ENCODE data around the gene MAGEB17.
"Not testable (repeated sequence)": the region's sequence is repeated elsewhere in the genome, so short reads cannot be mapped to it uniquely, and the experiment has no call there.

The MAGEB17 gene

DNA sequence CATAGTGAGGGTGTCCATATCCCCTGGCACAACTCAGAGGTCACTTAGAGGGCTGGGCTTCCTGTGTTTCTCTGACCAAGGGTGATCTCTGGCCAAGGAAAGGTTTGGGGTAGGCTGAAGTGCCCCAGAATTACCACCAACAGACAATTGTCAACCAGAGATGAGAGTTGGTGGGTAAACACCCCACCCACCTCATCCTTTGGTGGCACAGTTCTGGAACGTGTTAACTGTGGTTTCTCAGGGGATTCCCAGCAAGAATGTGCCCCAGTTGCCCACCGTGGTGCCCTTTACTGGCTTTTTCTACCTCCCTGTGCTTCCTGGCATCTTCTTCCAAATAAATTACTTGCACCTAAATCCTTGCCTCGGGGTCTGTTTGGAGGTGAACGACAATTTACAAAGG lies 26.8 kb upstream of the MAGEB17 start:
- Mint-ChIP-seq H3K27me3 (ENCODE audit: low read depth) (no peaks in the 10 kb centered on the region), H3K27ac (no peak overlapping the region), H3K4me1 (no peaks in the 10 kb centered on the region), H3K4me3 (no peak overlapping the region), H3K36me3 (ENCODE audit: low read depth) (no peaks in the 10 kb centered on the region), H3K9me3 (no peaks in the 10 kb centered on the region)
- TF ChIP-seq, protein P1, sequence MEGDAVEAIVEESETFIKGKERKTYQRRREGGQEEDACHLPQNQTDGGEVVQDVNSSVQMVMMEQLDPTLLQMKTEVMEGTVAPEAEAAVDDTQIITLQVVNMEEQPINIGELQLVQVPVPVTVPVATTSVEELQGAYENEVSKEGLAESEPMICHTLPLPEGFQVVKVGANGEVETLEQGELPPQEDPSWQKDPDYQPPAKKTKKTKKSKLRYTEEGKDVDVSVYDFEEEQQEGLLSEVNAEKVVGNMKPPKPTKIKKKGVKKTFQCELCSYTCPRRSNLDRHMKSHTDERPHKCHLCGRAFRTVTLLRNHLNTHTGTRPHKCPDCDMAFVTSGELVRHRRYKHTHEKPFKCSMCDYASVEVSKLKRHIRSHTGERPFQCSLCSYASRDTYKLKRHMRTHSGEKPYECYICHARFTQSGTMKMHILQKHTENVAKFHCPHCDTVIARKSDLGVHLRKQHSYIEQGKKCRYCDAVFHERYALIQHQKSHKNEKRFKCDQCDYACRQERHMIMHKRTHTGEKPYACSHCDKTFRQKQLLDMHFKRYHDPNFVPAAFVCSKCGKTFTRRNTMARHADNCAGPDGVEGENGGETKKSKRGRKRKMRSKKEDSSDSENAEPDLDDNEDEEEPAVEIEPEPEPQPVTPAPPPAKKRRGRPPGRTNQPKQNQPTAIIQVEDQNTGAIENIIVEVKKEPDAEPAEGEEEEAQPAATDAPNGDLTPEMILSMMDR (IDR thresholded peaks at IDR 0.05; ENCODE audit: unreplicated experiment in 3 of 3), result no peak

- no peaks in the 10 kb centered on the region for H3K27me3 Mint-ChIP-seq (ENCODE audit: low read depth)
- no peaks in the 10 kb centered on the region for H3K36me3 Mint-ChIP-seq (ENCODE audit: low read depth)
- TF ChIP-seq, protein P1 (IDR thresholded peaks at IDR 0.05; ENCODE audit: unreplicated experiment in 3 of 3), result no peak
- H3K4me3 Mint-ChIP-seq, result no peak overlapping the region
- no peaks in the 10 kb centered on the region for H3K4me1 Mint-ChIP-seq
- no peaks in the 10 kb centered on the region for H3K9me3 Mint-ChIP-seq
- no peak overlapping the region for H3K27ac Mint-ChIP-seq
Observed at GRCh38 chrX:16140983-16141382, 26.3 kb upstream of the MAGEB17 start.

DNA sequence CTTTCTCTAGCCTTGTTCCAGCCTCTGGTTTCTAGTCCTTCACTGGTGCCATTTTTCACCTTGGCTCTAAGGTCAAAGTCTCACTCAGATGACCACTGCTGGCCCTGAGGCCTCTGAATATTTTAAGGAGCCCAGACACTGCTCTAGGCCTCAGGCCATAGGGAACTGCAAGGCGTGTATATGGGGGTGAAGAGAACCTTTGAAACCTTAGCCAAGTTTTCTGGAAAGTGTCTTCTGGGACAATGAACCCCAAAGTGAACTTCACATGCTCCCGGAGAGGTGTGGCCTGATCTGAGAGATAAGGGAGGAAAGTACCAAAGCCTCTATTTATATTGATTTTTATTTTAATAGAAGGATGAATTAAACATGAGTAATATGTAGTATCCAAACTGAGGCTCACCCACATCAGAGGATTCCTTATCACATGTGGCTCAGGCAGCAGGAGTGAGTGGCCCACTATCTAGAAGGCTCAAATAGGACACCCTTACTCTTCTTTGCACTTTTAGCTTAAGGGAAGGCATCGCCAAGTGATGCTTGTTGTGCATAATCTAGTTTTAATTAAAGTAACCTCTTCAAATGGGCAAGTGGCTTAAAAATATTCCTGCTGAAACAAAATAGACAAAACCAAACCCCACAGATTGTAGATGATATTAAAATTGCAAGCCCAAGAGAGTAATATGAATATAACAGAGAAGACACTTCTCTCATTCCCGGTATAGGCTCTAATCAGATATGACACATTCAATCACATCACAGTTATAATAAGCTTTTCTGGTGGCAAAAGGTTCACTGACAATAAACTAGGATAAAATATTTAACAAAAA lies 25.6 kb upstream of the MAGEB17 start:
- no peak overlapping the region for H3K4me3 Mint-ChIP-seq
- no peak overlapping the region for H3K27ac Mint-ChIP-seq
- no peaks in the 10 kb centered on the region for H3K27me3 Mint-ChIP-seq (ENCODE audit: low read depth)
- TF ChIP-seq, protein P1 (IDR thresholded peaks at IDR 0.05; ENCODE audit: unreplicated experiment in 3 of 3), result no peak
- no peaks in the 10 kb centered on the region for H3K9me3 Mint-ChIP-seq
- no peaks in the 10 kb centered on the region for H3K36me3 Mint-ChIP-seq (ENCODE audit: low read depth)
- H3K4me1 Mint-ChIP-seq, result no peaks in the 10 kb centered on the region

DNA sequence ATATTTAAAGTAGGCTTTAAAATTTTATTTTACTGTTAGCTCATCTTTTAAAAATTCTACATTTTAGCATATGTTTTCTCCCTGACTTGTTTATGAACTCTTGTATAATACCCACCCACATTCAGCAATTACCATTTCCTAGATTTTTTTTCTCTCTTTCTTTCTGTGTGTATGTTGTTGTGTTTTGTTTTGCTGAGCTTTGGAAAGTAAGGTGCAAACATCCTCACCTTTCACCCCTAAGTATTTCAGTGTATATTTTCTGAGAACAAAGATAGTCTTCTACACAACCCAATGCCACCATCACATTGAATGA lies 25.1 kb upstream of the MAGEB17 start:
- no peaks in the 10 kb centered on the region for H3K27me3 Mint-ChIP-seq (ENCODE audit: low read depth)
- H3K4me3 Mint-ChIP-seq, result no peak overlapping the region
- TF ChIP-seq, protein P1 (IDR thresholded peaks at IDR 0.05; ENCODE audit: unreplicated experiment in 3 of 3), result no peak
- no peak overlapping the region for H3K27ac Mint-ChIP-seq
- H3K9me3 Mint-ChIP-seq, result no peaks in the 10 kb centered on the region
- no peaks in the 10 kb centered on the region for H3K4me1 Mint-ChIP-seq
- H3K36me3 Mint-ChIP-seq (ENCODE audit: low read depth), result no peaks in the 10 kb centered on the region

DNA sequence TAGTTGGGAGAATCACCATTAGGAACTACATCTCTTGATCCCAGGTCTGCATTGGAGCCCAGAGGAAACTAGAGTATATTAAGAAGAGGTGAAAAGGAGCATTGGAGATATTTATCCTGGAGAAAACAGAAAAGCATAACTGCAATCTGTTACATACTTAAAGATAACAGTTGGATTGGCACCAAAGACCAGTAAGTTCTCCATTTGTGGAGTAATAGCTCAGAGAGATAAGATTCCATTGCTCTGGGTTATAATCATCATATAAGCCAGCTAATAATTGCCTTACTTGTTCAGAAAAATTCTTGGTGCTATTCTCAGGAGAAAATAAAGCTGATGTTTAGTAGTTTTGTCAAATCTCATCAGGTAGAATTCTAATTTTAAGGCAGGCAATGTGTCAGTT lies 23.3 kb upstream of the MAGEB17 start:
- no peaks in the 10 kb centered on the region for H3K36me3 Mint-ChIP-seq (ENCODE audit: low read depth)
- H3K27ac Mint-ChIP-seq, result no peak overlapping the region
- H3K9me3 Mint-ChIP-seq, result no peaks in the 10 kb centered on the region
- H3K27me3 Mint-ChIP-seq (ENCODE audit: low read depth), result no peaks in the 10 kb centered on the region
- no peak overlapping the region for H3K4me3 Mint-ChIP-seq
- TF ChIP-seq, protein P1 (IDR thresholded peaks at IDR 0.05; ENCODE audit: unreplicated experiment in 3 of 3), result no peak
- no peaks in the 10 kb centered on the region for H3K4me1 Mint-ChIP-seq

DNA sequence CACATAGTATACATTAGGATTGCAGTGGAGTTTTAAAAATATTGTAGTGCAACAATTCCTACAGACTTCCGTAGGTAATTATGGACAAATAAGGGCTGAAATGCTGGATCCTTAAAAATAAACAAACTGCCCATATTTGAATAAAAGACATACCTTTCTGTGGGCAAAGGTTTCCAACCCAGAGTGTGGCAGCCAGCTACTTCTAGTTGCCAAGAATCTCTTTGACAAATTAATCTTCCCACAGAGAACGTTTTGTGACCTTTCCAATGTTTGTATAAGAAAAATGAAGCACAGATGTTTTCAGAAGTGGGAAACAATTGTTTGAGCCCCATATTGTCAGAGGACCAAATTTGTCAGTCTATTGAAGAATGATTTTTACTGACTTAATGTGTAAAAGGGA lies 22.9 kb upstream of the MAGEB17 start:
- TF ChIP-seq, protein P1 (IDR thresholded peaks at IDR 0.05; ENCODE audit: unreplicated experiment in 3 of 3), result no peak
- no peak overlapping the region for H3K4me3 Mint-ChIP-seq
- H3K27ac Mint-ChIP-seq, result no peak overlapping the region
- H3K27me3 Mint-ChIP-seq (ENCODE audit: low read depth), result no peaks in the 10 kb centered on the region
- no peaks in the 10 kb centered on the region for H3K9me3 Mint-ChIP-seq
- no peaks in the 10 kb centered on the region for H3K4me1 Mint-ChIP-seq
- no peaks in the 10 kb centered on the region for H3K36me3 Mint-ChIP-seq (ENCODE audit: low read depth)

DNA sequence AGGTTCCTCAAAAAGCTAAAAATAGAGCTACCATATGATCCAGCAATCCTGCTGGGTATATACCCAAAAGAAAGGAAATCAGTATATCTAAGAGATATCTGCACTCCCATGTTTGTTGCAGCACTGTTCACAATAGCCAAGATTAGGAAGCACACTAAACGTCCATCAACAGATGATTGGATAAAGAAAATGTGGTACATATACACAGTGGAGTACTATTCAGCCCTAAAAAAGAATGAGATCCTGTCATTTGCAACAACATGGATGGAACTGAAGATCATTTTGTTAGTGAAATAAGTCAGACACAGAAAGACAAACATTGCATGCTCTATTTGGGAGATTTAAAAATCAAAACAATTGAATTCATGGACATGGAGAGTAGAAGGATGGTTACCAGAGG lies 22.2 kb upstream of the MAGEB17 start:
- not testable (repeated sequence) for H3K27ac Mint-ChIP-seq; H3K4me3 Mint-ChIP-seq; H3K9me3 Mint-ChIP-seq; H3K36me3 Mint-ChIP-seq (ENCODE audit: low read depth); H3K4me1 Mint-ChIP-seq; H3K27me3 Mint-ChIP-seq (ENCODE audit: low read depth)

All from nephron (organoid).